ENCODE results near the gene C1orf146. TPM values are rescaled to one million over a fixed set of nuclear protein-coding genes. Genes with fewer than 3 reads are reported as not detected.

C1orf146 gene
- total and polyA plus RNA-seq, 4 donors = not detected

DNA sequence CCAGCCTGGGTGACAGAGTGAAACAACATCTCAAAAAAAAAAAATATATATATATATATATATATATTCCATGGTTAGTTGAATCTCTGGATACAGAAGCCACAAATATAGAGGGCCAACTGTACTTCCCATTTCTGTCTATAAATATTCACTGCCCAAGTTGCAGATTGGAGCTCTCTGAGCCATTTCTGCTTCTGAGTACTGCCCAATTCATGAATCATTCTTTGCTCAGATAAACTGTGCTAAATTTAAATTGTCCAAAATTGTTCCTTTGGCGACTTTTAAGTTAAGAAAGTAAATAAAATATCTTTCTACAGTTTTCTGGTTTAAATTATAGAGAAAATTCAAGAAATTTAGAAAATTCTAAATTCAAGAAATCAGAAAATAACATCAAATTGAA is 23.2 kb upstream of the C1orf146 start:
- WGBS, 2 donors = 0 to 3% methylated on average over 1 of the region's 1 CpG
- no peaks in the 10 kb centered on the region for H3K4me1 ChIP-seq (ENCODE audit: control insufficient read depth in 1 of 2, insufficient read depth in 2 of 2, low read length in 2 of 2)
- intact Hi-C loops (cut with DNase I) = no loop called here
- no peaks in the 10 kb centered on the region for H3K9me3 ChIP-seq (ENCODE audit: control insufficient read depth, low read length)
- H3K27ac ChIP-seq (ENCODE audit: low read depth in 1 of 2, low read length in 2 of 2) = no peak overlapping the region
- no peak overlapping the region for H3K4me3 ChIP-seq (ENCODE audit: low read length in 2 of 2)
- peaks cover 0 to 2% of the 10 kb centered on the region in 2 donors for H3K27me3 ChIP-seq (ENCODE audit: control insufficient read depth in 1 of 2, insufficient read depth in 2 of 2, low read length in 1 of 2)
- no peaks in the 10 kb centered on the region for H3K36me3 ChIP-seq (ENCODE audit: control insufficient read depth in 1 of 2, insufficient read depth in 2 of 2, low read length in 1 of 2)
- ATAC-seq (ENCODE audit: low FRiP score) (no peak), DNase-seq (no peak)

DNA sequence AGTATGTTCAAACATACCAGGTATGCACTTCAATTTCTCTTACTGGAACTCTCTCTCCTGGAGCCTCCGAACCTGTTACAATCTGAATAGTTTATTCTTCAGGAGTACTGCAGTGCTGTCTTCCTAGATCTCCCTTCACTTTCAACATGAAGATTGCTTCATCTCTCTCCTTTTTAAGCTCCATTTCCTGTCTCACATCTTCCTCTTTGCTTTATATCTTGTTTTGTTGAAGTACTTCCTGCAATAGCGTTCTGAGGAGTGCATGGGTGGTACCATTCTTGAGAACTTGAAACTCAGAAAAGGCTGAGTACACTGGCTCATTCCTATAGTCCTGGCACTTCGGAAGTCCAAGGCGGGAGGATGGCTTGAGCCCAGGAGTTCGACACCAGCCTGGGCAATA is 15.7 kb upstream of the C1orf146 start:
- H3K27me3 ChIP-seq (ENCODE audit: control insufficient read depth in 1 of 2, insufficient read depth in 2 of 2, low read length in 1 of 2) = no peaks in the 10 kb centered on the region
- no peak overlapping the region for H3K27ac ChIP-seq (ENCODE audit: low read depth in 1 of 2, low read length in 2 of 2)
- no peak overlapping the region for H3K4me3 ChIP-seq (ENCODE audit: low read length in 2 of 2)
- H3K36me3 ChIP-seq (ENCODE audit: control insufficient read depth in 1 of 2, insufficient read depth in 2 of 2, low read length in 1 of 2) = no peaks in the 10 kb centered on the region
- WGBS, 2 donors = 81 to 83% methylated on average over 5 of the region's 5 CpGs
- H3K4me1 ChIP-seq (ENCODE audit: control insufficient read depth in 1 of 2, insufficient read depth in 2 of 2, low read length in 2 of 2) = no peaks in the 10 kb centered on the region
- no peak for ATAC-seq (ENCODE audit: low FRiP score)
- no peaks in the 10 kb centered on the region for H3K9me3 ChIP-seq (ENCODE audit: control insufficient read depth, low read length)
- DNase-seq = no peak
- intact Hi-C loops (cut with DNase I) = no loop called here

DNA sequence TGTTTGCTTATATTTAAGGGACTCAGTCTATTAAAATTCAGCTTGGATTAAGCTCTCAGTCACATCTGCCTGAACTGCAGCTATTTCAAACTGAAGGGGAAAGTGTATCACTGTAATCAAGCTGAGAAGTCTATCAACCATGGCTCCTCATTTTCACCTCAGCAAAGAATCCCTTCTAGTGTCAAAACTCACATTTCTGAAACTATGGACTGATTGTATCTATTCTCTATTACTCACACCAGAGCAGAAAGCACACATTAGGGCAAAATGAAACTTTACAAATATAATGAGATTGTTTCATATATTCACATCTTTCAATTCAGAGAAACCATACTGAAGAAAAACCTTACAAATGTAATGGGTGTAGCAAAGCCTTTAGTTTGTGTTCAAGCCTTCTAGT is 14.6 kb upstream of the C1orf146 start:
- no peaks in the 10 kb centered on the region for H3K4me1 ChIP-seq (ENCODE audit: control insufficient read depth in 1 of 2, insufficient read depth in 2 of 2, low read length in 2 of 2)
- intact Hi-C loops (cut with DNase I) = no loop called here
- H3K36me3 ChIP-seq (ENCODE audit: control insufficient read depth in 1 of 2, insufficient read depth in 2 of 2, low read length in 1 of 2) = no peaks in the 10 kb centered on the region
- H3K9me3 ChIP-seq (ENCODE audit: control insufficient read depth, low read length) = no peaks in the 10 kb centered on the region
- ATAC-seq (ENCODE audit: low FRiP score) = no peak
- no peak overlapping the region for H3K27ac ChIP-seq (ENCODE audit: low read depth in 1 of 2, low read length in 2 of 2)
- no peak overlapping the region for H3K4me3 ChIP-seq (ENCODE audit: low read length in 2 of 2)
- DNase-seq = no peak
- H3K27me3 ChIP-seq (ENCODE audit: control insufficient read depth in 1 of 2, insufficient read depth in 2 of 2, low read length in 1 of 2) = no peaks in the 10 kb centered on the region

GRCh38 chr1:92210701-92211100 is 7.0 kb upstream of the C1orf146 start:
- Histone ChIP-seq H3K9me3 (ENCODE audit: control insufficient read depth, low read length) (no peaks in the 10 kb centered on the region), H3K27me3 (ENCODE audit: control insufficient read depth in 1 of 2, insufficient read depth in 2 of 2, low read length in 1 of 2) (no peaks in the 10 kb centered on the region), H3K27ac (ENCODE audit: low read depth in 1 of 2, low read length in 2 of 2) (no peak overlapping the region), H3K36me3 (ENCODE audit: control insufficient read depth in 1 of 2, insufficient read depth in 2 of 2, low read length in 1 of 2) (no peaks in the 10 kb centered on the region), H3K4me1 (ENCODE audit: control insufficient read depth in 1 of 2, insufficient read depth in 2 of 2, low read length in 2 of 2) (no peaks in the 10 kb centered on the region), H3K4me3 (ENCODE audit: low read length in 2 of 2) (no peak overlapping the region)
- no peak for DNase-seq
- intact Hi-C loops (cut with DNase I) = no loop called here
- WGBS, 2 donors = 44 to 51% methylated on average over 2 of the region's 2 CpGs
- no peak for ATAC-seq (ENCODE audit: low FRiP score)

- no peak for ATAC-seq (ENCODE audit: low FRiP score)
- Histone ChIP-seq H3K4me3 (ENCODE audit: low read length in 2 of 2) (no peak overlapping the region), H3K4me1 (ENCODE audit: control insufficient read depth in 1 of 2, insufficient read depth in 2 of 2, low read length in 2 of 2) (no peaks in the 10 kb centered on the region), H3K27ac (ENCODE audit: low read depth in 1 of 2, low read length in 2 of 2) (no peak overlapping the region), H3K36me3 (ENCODE audit: control insufficient read depth in 1 of 2, insufficient read depth in 2 of 2, low read length in 1 of 2) (no peaks in the 10 kb centered on the region), H3K9me3 (ENCODE audit: control insufficient read depth, low read length) (no peaks in the 10 kb centered on the region), H3K27me3 (ENCODE audit: control insufficient read depth in 1 of 2, insufficient read depth in 2 of 2, low read length in 1 of 2) (no peaks in the 10 kb centered on the region)
- intact Hi-C loops (cut with DNase I) = no loop called here
- WGBS, 2 donors = 12 to 15% methylated on average over 2 of the region's 2 CpGs
- DNase-seq = no peak
Measured at GRCh38 chr1:92211166-92211565, 6.5 kb upstream of the C1orf146 start.

GRCh38 chr1:92218559-92218958 is 844 bp downstream of the C1orf146 start:
- no peaks in the 10 kb centered on the region for H3K4me1 ChIP-seq (ENCODE audit: control insufficient read depth in 1 of 2, insufficient read depth in 2 of 2, low read length in 2 of 2)
- ATAC-seq (ENCODE audit: low FRiP score) (no peak), DNase-seq (no peak)
- whole genome bisulfite sequencing, 2 donors = 76 to 80% methylated on average over 14 of the region's 14 CpGs
- no peaks in the 10 kb centered on the region for H3K36me3 ChIP-seq (ENCODE audit: control insufficient read depth in 1 of 2, insufficient read depth in 2 of 2, low read length in 1 of 2)
- no peak overlapping the region for H3K27ac ChIP-seq (ENCODE audit: low read depth in 1 of 2, low read length in 2 of 2)
- H3K27me3 ChIP-seq (ENCODE audit: control insufficient read depth in 1 of 2, insufficient read depth in 2 of 2, low read length in 1 of 2) = no peaks in the 10 kb centered on the region
- no peak overlapping the region for H3K4me3 ChIP-seq (ENCODE audit: low read length in 2 of 2)
- no peaks in the 10 kb centered on the region for H3K9me3 ChIP-seq (ENCODE audit: control insufficient read depth, low read length)
- intact Hi-C loops (cut with DNase I) = no loop called here

DNA sequence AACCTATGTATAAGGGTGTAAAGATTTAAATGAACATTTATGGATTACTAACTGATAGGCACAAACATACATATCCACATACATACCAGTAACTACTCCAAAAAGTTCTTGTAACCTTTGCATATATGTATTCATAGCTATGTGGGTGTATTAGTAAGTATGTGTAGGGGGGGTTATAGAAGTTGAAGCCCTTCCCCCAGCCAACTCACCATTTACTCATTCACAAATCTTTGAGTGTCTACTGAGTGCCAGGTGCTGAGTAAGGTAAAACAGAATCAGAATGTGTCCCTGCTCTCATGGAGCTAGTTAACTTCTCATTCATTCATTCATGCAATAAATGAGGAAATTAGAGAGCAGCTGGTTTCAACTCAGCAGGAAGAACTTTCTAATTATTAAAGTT is 1.3 kb downstream of the C1orf146 start:
- Histone ChIP-seq H3K27me3 (ENCODE audit: control insufficient read depth in 1 of 2, insufficient read depth in 2 of 2, low read length in 1 of 2) (no peaks in the 10 kb centered on the region), H3K27ac (ENCODE audit: low read depth in 1 of 2, low read length in 2 of 2) (no peak overlapping the region), H3K36me3 (ENCODE audit: control insufficient read depth in 1 of 2, insufficient read depth in 2 of 2, low read length in 1 of 2) (no peaks in the 10 kb centered on the region), H3K4me3 (ENCODE audit: low read length in 2 of 2) (no peak overlapping the region), H3K4me1 (ENCODE audit: control insufficient read depth in 1 of 2, insufficient read depth in 2 of 2, low read length in 2 of 2) (no peaks in the 10 kb centered on the region), H3K9me3 (ENCODE audit: control insufficient read depth, low read length) (no peaks in the 10 kb centered on the region)
- DNase-seq (no peak), ATAC-seq (ENCODE audit: low FRiP score) (no peak)
- intact Hi-C loops (cut with DNase I) = no loop called here

DNA sequence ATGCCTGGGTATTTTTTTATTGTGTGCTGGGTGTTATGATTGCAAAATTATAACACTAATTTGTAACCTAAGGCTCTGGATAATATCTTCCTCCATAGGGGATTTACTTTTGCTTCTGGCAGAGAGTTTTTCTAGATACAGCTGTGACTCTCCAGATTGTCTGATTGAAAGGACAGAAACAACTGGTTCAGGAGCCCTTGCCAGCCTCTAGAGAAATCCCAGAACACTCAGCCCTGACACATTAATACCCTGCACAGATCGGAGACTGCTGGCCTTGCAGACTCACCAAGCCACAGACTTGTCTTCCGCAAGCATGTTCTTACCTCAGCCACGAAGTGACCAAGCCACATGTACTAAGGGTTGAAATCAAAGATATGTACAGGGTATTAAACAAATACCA is 10.7 kb downstream of the C1orf146 start:
- DNase-seq (no peak), ATAC-seq (ENCODE audit: low FRiP score) (no peak)
- intact Hi-C loops (cut with DNase I) = no loop called here
- Histone ChIP-seq H3K27me3 (ENCODE audit: control insufficient read depth in 1 of 2, insufficient read depth in 2 of 2, low read length in 1 of 2) (no peaks in the 10 kb centered on the region), H3K36me3 (ENCODE audit: control insufficient read depth in 1 of 2, insufficient read depth in 2 of 2, low read length in 1 of 2) (no peaks in the 10 kb centered on the region), H3K27ac (ENCODE audit: low read depth in 1 of 2, low read length in 2 of 2) (no peak overlapping the region), H3K9me3 (ENCODE audit: control insufficient read depth, low read length) (peaks cover 1% of the 10 kb centered on the region), H3K4me3 (ENCODE audit: low read length in 2 of 2) (no peak overlapping the region), H3K4me1 (ENCODE audit: control insufficient read depth in 1 of 2, insufficient read depth in 2 of 2, low read length in 2 of 2) (no peaks in the 10 kb centered on the region)
- 61 to 74% methylated on average over 3 of the region's 3 CpGs for WGBS, 2 donors

DNA sequence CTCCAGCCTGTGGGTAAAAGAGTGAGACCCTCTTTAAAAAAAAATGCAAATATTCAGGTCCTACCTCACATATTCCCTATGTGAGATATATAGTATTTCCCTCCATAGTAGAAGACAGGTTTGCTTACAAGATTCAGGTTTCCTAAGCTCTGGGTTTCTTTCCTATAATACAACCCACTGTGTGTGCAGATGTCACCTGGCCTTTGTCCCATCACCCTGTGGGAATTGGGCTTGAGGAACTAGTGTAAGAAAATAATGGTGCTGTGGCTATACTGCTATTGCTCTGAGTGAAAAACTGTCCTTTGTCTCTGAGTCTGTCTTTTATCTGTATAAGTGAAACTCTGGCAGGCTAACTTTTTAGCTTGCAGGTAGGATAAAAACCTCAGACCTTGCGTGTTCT is 13.0 kb downstream of the C1orf146 start:
- Histone ChIP-seq H3K4me1 (ENCODE audit: control insufficient read depth in 1 of 2, insufficient read depth in 2 of 2, low read length in 2 of 2) (no peaks in the 10 kb centered on the region), H3K27me3 (ENCODE audit: control insufficient read depth in 1 of 2, insufficient read depth in 2 of 2, low read length in 1 of 2) (no peaks in the 10 kb centered on the region), H3K36me3 (ENCODE audit: control insufficient read depth in 1 of 2, insufficient read depth in 2 of 2, low read length in 1 of 2) (no peaks in the 10 kb centered on the region), H3K9me3 (ENCODE audit: control insufficient read depth, low read length) (peaks cover 1% of the 10 kb centered on the region), H3K27ac (ENCODE audit: low read depth in 1 of 2, low read length in 2 of 2) (no peak overlapping the region), H3K4me3 (ENCODE audit: low read length in 2 of 2) (no peak overlapping the region)
- intact Hi-C loops (cut with DNase I) = no loop called here
- no peak for ATAC-seq (ENCODE audit: low FRiP score)
- 88 to 94% methylated on average over 1 of the region's 1 CpG for WGBS, 2 donors
- no peak for DNase-seq
